ENCODE measurements around the gene CPNE6.

The CPNE6 gene

GRCh38 chr14:24069411-24069735 is 2.0 kb upstream of the CPNE6 start:
- DNase-seq (ENCODE audit: low read depth), result no peak

- DNase-seq (ENCODE audit: low read depth), result no peak
Observed at GRCh38 chr14:24070285-24071143, 848 bp upstream of the CPNE6 start.

- DNase-seq (ENCODE audit: low read depth), result no peak
Observed at GRCh38 chr14:24071836-24072430, 571 bp downstream of the CPNE6 start.

- DNase-seq (ENCODE audit: low read depth), result no peak
Observed at GRCh38 chr14:24072436-24072835, 1.1 kb downstream of the CPNE6 start.

- DNase-seq (ENCODE audit: low read depth), result no peak
Observed at GRCh38 chr14:24072881-24073877, 1.8 kb downstream of the CPNE6 start.

GRCh38 chr14:24074625-24075484 is 3.5 kb downstream of the CPNE6 start:
- DNase-seq (ENCODE audit: low read depth), result no peak

- DNase-seq (ENCODE audit: low read depth), result no peak
Observed at GRCh38 chr14:24075485-24076301, 4.3 kb downstream of the CPNE6 start.

- no peak for DNase-seq (ENCODE audit: low read depth)
Observed at GRCh38 chr14:24076302-24076601, 4.9 kb downstream of the CPNE6 start.

GRCh38 chr14:24077086-24077485 is 5.7 kb downstream of the CPNE6 start:
- DNase-seq (ENCODE audit: low read depth), result no peak

GRCh38 chr14:24078146-24078545 is 6.8 kb downstream of the CPNE6 start:
- no peak for DNase-seq (ENCODE audit: low read depth)

- DNase-seq (ENCODE audit: low read depth), result no peak
Observed at GRCh38 chr14:24079491-24080141, 8.3 kb downstream of the CPNE6 start.

GRCh38 chr14:24080142-24080530 is 8.8 kb downstream of the CPNE6 start:
- no peak for DNase-seq (ENCODE audit: low read depth)

- DNase-seq (ENCODE audit: low read depth), result peak; percentile 59
Observed at GRCh38 chr14:24080888-24081738, 9.8 kb downstream of the CPNE6 start.

- no peak for DNase-seq (ENCODE audit: low read depth)
Observed at GRCh38 chr14:24081739-24082211, 10.4 kb downstream of the CPNE6 start.

GRCh38 chr14:24082411-24083080 is 11.2 kb downstream of the CPNE6 start:
- no peak for DNase-seq (ENCODE audit: low read depth)

- DNase-seq (ENCODE audit: low read depth), result no peak
Observed at GRCh38 chr14:24083462-24083861, 12.1 kb downstream of the CPNE6 start.

- DNase-seq (ENCODE audit: low read depth), result no peak
Observed at GRCh38 chr14:24084440-24084839, 13.1 kb downstream of the CPNE6 start.

GRCh38 chr14:24085215-24085614 is 13.9 kb downstream of the CPNE6 start:
- DNase-seq (ENCODE audit: low read depth), result no peak

Measured in activated T-cell treated with anti-CD3 and anti-CD28 coated beads for 1 hour (primary cell).